ENCODE results near the gene ECE1.

ECE1 gene

DNA sequence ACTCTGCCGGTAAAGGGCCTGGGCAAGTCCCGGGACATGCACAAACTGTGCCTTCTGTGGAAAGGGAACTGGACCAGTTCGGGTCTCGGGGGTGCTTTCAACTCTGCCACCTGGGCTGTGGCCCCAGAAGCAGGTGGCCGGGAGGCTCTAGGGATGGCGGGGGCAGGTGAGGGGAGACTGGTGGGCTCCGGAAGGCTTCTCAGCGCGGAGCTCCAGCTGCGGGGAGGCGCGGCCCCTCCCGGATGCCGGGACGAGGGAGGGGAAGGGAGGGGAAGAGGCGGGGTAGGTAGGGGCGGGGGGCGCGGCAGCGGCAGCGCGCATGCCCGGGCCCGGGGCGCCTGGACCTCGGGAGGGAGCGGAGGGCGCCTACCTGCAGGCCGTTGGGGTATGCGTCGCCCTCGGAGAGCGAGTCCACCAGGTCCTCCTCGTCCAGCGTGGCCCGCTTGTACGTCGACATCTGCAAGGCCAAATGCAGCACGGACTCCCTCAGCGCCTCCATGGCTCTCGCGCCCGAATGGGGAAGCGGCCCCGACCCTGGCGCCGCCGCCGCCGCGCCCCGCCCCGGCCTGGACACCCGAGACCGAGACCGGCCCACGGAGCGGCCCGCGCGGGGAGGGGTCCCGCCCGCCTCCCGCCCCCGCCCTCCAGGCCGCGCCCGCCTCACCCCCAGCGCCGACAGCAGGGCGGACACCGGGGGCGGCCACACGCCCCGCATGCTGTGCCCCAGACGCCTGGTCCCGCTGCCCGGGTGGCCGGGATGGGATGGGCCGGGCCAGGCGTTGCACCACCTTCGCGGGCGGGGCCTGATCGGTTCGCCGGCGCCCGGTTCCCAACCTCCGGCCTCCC, at the start of gene ECE1:
TSS of gene ECE1 (minus strand) at position 764 of the 846 bp plus-strand sequence. CDS start at position 715, 49 bp downstream.
- in situ Hi-C loops (cut with MboI; ENCODE audit: low sequenced_read_pairs), result no loop called here

DNA sequence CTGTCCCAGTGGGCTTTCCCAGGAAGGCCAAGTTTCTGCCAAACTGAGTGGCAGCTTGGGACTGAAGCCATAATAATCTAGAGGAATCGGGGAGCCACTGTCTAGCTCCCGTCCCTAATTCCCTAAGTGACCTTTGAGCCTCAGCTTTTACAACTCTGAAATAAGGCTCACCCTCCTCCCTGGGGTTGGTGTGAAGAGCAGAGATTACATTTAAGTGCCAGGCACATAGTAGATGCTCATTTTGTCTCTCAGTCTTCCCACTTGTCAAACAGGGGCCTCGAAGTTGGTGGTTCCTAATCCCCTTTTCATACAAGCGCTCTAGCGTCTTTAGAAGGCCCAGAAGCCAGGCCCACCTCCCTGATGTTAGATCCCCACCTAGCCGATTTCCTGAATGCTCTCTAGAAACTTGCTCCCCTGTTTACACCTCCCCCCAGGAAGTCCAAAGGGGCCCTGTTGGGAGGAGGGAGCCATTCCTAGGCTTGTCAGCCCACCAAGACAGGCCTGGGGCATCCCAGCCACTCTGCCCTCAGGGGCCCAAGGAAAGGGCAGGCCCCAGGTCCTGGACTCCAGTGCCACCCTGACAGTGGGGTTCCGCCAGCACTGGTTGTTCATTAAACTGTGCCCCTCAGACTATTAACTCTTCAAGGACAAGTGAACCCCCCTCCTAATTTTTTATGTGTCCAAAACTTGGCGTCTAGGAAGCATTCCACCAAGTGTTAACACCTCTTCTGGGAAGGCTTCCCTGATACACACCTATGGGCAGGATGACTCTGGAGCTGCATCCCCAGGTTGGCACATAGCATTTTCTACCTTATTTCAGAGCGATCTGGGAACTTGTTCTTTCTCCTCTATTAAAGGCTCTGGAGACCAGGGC, 49.3 kb upstream of the ECE1 start:
- in situ Hi-C loops (cut with MboI; ENCODE audit: low sequenced_read_pairs), result no loop called here

DNA sequence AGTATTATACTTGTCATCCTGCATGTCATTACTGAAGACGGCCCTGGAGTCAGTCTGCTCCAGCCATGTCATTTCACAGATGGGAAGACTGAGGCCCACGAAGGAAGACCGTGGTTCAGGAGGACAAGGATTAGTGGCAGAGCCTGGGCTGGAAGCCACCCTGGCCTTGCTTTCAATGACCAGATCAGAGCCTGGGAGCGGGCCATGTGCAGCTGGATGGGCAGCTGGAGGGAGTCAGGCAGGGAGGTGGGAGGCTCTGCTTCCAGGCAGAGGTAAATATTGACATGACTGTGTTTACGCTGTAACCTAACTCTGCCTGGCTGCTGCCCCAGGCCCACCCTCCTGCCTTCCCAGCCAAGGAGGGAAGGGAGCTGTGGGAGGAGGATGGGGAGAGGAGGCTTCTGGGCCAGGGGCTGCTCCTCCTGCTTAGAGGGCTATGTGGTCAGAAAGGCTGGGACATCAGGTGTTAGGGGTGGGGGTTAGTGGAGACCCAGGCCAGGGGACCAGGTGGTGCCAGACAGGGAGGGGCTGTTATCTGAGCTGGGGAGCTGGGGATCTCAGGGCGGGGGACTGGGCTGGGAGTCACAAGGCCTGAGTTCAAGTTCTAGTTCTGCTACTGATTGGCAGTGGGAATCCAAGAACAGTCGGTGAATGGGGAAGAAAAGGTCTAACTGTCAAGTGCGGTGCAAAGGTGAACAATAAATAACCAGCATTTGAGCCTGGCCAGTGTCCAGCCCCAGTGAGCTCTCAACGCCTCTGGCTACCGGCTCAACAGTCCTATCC, 48.5 kb upstream of the ECE1 start:
- in situ Hi-C loops (cut with MboI; ENCODE audit: low sequenced_read_pairs), result no loop called here

DNA sequence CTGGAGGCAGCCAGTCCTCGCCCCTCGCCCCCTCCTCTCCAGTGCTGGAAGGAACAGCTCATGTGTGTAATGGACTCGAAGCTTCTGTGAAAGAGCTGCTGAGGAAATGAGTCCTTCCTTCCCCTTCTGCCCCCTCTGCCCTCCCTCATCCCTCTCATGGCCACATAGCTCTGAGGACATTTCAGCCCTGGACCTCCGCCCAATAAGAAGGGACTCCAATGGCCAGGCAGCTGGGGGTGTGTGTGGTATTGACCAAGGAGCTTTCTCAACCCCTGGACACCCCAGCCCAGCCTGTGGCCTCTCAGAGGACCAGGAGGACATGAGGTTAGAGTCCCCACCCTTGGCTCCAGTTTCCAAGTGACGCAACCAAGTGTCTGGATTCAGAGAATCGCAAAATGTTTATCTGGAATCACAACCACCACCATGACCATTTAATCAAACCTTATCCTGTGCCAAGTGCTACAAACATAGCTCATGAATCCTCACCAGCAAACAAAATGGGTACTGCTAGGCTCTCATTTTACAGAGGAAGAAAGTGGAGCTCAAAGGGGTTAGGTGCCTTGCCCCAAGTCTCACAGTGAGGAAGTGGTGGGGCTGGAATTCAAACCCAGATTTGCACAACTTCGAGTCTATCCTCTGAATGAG, 47.8 kb upstream of the ECE1 start:
- in situ Hi-C loops (cut with MboI; ENCODE audit: low sequenced_read_pairs), result no loop called here

DNA sequence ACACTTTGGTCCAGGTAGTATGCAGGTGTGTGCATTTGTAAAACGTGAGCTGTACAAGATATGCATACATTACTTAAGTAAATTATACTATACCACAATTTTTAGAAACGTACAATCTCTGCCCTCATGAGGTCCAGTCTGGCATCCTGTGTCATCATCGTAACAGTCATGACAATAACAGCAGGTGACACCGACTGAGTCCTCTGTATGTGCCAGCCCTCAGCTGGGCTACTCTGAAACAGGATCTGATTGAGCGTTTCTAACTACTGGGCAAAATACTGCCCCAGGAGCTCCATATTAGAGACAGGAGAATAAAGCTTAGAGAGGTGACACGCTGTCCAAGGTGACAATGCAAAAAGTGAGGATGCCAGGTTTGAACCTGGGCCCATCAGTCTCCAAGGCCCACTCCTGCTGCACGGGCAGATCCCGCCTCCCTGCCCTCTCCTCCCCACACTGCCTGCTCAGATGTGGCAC, 47.2 kb upstream of the ECE1 start:
- in situ Hi-C loops (cut with MboI; ENCODE audit: low sequenced_read_pairs), result no loop called here

DNA sequence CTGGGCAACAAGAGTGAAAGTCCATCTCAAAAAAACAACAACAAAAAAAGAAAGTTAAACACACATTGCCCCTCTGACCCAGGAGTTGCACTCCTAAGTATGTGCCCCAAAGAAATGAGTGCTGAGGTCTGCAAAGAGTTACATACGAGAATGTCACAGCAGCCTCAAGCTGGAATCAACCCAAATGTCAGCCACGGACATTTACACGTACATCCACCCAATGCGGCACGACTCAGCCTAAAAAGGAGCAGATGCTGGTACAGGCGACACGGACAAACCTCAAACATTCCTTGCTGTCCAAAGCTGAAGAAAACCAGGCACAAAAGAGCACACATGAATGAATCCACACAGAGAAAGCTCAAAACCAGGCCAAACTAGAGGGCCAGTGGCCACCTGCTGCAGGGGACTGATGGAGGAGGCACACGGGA, 46.8 kb upstream of the ECE1 start:
- in situ Hi-C loops (cut with MboI; ENCODE audit: low sequenced_read_pairs), result no loop called here

DNA sequence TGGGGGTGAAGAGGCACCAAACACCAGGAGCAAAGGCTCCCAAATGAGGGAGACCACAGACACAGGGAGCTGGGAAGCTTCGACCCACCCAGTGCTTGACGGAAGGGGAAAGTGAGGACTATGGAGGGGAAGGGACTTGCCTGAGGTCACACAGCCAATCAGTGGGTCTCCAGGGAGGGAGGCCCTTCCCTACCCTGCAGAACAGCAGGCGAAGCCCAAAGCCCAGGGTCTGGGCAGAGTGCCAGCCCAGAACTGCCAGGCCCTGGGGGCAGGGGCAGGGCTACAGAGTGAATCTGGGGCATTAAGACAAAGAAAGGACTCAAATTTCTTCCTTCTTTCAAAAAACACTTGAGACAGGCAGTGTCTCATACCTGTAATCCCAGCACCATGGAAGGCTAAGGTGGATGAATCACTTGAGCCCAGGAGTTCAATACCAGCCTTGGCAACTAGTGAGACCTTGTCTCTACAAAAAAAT, 45.5 kb upstream of the ECE1 start:
- in situ Hi-C loops (cut with MboI; ENCODE audit: low sequenced_read_pairs), result no loop called here

DNA sequence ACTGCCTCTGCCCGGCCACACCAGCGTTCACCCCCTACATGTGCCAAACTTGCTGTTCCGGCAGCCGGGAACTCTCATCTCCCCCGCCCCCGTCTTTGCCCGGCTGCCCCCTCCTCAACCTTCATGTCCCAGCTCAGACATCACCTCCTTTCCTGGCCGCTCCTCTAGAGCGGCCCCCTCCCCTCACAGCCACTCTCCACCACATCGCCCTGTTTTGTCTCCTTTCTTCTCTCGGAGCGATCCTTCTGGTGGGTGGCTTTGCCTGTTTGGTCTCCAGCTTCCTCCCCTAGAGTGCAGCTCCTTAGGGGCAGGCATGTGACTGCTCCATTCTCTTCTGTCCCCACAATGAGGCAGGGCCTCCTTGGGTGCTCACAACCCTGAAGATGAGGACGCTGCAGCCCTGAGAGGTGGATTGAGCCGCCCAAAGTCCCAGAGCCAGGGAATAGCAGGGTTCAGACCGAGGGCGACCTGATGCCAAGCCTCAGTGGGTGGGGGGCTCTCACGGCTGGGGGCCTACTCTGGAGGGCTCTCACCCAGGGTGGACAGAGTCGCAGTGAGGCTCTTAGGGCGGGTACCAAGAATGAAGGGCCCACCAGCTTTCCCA, 44.9 kb upstream of the ECE1 start:
- in situ Hi-C loops (cut with MboI; ENCODE audit: low sequenced_read_pairs), result no loop called here

DNA sequence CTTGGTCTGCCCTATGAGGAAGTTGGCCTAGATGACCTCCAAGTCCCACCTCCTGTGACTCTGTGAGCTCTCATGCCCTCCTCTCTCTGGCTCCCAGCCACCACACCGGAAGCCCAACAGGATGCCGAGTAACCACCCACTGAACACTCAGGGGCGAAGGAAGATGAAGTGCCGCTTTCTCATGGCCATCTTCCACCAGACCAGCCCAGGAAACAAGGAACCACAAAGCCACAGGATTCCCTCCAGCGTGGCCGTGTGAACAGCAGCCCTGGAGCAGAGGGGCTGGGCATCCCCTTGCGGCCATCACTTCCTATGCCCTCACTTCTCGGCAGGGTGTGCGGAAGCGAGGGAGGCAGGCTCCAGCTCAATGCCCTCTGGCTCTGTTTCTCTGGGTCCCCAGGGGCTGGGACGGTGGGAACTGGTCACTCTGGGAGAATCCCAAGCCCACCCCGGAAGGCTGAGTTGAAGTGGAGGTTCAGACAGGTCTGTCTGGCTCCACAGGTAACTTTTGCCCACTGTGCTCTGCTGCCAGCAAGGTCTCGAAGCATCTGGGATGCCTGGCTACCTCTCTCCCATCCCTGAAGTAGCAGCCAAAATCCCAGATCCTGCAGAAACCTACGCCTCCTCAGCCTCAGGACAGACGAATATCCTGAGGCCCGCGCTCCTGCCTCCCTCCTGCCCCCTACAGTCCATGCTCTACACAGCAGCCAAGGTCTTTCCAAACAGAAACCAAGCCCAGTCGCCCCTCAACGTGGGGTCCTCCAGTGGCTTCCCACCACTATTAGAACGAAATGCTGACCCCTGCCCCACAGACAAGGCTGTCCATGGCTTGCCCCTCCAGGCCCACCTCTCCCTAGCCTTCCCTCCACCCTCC, 44.2 kb upstream of the ECE1 start:
- in situ Hi-C loops (cut with MboI; ENCODE audit: low sequenced_read_pairs), result no loop called here

DNA sequence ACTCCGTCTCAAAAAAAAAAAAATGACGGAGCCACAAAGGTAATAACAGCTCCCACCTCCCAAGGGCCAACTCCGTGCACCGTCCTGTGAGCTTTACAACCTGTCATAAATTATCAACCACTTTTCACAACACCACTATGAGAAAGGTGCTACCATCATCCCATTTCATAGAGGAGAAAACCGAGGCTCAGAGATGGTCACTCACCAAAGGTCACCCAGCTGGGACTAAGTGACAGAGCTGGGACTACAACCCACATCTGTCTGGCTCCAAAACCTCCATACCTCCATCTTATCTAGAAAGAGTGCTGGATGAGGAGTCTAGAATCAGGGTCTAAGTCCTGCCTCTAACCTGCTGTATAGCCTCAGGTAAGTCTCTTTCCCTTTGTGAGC, 43.6 kb upstream of the ECE1 start:
- in situ Hi-C loops (cut with MboI; ENCODE audit: low sequenced_read_pairs), result no loop called here

DNA sequence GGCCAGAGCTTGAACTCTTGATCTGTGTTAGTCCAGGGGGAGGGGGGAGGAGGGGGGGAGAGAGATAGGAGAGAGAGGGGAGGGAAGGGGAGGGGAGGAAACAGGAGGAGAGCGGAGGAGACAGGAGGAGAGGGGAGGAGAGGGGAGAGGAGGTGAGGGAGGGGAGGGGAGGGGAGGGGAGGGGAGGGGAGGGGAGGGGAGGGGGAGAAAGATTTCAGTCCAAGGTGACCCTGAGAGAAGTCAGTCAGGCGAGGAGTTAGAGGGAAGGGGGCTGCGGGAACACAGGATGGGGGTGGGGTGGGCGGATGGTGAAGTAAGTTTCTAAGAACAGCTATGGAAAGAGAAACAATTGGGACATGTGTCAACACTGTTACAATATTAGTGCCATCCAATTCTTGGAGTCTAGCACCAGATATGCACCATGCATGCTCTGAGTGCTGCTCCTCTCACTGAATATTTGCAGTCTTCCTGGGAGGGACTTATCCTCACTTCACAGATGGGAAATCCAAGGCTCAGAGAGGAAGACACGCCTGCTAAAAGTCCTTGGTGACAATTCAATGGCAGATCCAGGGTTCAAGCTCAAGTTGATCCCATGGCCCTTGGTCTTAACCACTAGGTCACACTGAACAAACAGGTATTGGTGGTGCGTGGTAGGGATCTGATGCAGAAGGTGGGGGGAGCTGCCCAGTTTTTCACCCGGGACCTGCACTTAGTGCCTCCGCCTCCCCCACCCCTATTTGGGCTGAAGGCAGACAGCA, 42.5 kb upstream of the ECE1 start:
- in situ Hi-C loops (cut with MboI; ENCODE audit: low sequenced_read_pairs), result no loop called here

DNA sequence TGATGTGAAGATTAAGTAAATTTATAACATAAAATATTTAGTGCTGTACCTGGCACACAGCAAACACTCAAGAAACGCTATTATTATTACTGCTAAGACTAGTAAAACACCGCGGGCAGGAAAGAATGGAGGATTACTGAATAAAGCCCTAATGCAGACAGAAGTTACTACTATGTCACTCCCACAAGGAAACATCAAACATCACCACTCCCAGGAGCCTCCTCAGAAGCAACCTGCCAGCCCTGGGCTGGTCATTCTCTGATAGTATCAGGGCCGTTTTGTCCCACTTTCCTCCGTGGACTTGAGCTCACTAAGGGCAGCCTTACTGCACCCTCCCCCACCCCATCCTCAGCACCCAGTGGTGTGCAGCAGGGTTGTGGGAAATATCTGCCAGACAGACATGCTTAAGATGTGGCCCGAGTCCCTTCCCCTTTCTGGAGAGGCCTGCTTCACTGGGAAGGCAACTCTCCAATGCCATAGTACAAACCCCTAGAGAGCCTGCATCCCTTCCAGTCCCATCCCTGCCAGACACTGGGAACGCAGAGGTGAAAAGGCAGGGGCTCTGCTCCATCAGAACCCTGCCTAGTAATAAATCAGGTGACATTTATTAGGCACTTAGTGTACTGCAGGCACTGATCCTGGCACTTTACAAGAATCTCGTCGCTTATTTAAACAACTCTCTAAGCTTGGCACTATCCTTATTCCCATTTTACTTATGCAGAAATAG, 41.7 kb upstream of the ECE1 start:
- in situ Hi-C loops (cut with MboI; ENCODE audit: low sequenced_read_pairs), result no loop called here

DNA sequence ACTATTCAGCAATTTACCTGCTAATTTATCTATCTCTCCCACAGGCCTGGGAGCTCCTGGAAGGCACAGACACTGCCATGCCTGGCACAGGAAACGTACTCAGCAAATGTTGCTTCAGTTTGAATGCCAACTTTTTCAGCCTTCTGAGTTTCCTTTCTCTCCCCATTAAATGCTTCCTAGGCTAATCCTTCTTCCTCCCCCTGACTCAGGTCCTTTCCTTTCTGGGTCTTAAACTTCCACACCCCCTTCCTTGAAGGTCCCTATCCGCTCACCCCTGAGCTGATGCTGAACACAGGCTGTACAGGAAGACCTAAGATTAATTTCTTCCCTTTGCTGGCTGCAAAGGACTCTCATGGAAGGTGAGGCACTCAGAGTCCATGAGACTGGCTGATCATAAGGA, 40.3 kb upstream of the ECE1 start:
- in situ Hi-C loops (cut with MboI; ENCODE audit: low sequenced_read_pairs), result no loop called here

DNA sequence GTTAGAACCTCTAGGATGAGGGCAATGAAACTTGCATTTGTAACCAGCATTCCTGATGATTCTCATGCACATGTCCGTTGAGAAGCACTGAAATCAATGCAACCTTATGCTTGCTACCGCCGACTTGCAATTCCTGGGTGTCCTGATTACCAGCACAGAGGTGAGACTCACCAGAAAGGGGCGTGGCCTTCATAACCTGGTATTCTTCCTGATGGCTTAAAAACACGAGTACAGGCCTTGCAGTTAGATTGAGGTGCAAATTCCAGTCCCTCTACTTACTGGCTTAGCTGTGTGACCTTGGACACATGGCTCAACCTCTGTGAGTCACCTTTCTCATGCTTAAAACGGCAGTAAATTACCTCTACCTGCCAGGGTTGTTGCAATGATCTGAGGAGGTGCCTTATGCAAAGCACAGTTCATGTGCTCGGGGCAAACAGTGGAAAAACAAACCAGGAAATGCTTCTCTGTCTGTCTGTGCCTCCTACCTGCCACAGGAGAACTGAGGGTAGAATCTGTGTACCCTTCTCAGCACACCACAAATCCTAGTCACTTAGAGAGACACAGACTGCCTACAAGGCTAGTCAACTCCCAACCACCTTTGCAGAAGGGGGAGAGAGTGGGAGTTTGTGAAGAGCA, 39.1 kb upstream of the ECE1 start:
- in situ Hi-C loops (cut with MboI; ENCODE audit: low sequenced_read_pairs), result no loop called here

DNA sequence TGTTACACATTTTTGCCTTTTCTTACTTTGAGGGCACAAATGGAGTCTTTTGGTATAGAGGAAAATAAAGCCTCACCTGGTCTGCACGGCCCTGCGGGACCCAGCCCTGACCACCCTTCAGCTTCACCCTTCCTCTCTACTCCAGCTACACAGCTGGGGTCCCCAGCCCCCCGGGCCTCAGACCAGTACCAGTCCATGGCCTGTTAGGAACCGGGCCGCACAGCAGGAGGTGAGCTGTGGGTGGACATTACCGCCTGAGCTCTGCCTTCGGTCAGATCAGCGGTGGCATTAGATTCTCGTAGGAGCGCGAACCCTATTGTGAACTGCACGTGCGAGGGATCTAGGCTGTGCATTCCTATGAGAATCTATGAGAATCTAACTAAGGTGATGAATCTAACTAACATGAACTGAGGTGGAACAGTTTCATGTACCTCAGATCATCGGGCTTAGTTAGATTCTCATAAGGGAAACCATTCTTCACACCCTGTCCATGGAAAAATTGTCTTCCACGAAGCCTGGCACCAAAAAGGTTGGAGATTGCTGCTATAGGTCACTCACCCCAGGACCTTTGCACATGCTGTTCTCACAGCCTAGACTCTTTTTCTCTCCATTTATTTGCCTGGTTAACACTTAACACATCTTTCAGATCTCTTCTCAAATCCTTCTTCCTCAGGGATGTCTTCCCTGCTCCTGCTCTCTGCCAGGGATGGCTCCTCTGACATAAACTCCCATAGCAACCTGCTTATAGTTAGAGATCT, 37.5 kb upstream of the ECE1 start:
- in situ Hi-C loops (cut with MboI; ENCODE audit: low sequenced_read_pairs), result no loop called here

DNA sequence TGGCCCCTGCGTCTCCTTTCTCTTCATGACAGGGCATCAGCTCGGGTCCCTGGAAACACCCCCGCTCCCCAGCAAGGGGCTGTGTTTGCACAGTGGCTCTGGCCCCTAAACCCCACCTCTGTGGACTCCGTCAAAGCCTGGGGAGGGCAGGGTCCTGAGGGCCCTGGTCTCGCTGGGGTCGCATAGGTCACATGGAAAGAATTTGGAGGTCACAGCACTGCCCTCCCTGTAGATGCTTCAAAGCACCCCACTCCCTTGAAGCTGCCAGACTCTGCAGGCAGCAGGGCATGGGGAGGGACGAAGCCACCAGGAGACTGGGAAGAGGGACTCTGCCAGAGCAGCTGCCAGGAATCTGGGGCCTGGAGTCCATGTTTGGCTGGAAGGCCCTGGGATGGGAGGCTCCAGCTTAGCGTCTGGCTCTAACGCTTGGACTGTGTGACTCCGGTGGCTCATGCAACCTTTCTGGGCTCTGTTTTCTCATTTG, 36.6 kb upstream of the ECE1 start:
- in situ Hi-C loops (cut with MboI; ENCODE audit: low sequenced_read_pairs), result no loop called here
